Mucosa of descending colon (tissue), 3 donors: ENCODE measurements around the gene ESF1. TPM values are rescaled to one million over a fixed set of nuclear protein-coding genes. Genes with fewer than 3 reads are reported as not detected.

Source experiments
- ATAC-seq: fragments of 200-7000 bp; cut with Tn5 transposase; one replicate; pipeline ENCODE4 v1.9.1; 2020; ENCODE audit warnings: mild to moderate bottlenecking, moderate library complexity
- DNase-seq, 3 donors: peaks; one replicate each; pipeline ENCODE4 v3.0.0-alpha.2; 2020
- H3K36me3 ChIP-seq: fragments of 200-600 bp; one replicate; pipeline ENCODE4 v1.8.0; 2021; ENCODE audit warnings: low read depth, mild to moderate bottlenecking
- H3K4me1 ChIP-seq: fragments of 200-600 bp; one replicate; pipeline ENCODE4 v1.8.0; 2021; ENCODE audit warnings: low read depth, mild to moderate bottlenecking
- H3K4me3 ChIP-seq: fragments of 200-600 bp; one replicate; pipeline ENCODE4 v1.8.0; 2021; ENCODE audit warnings: mild to moderate bottlenecking
- H3K9me3 ChIP-seq: fragments of 200-600 bp; one replicate; pipeline ENCODE4 v1.8.0; 2021; ENCODE audit warnings: mild to moderate bottlenecking
- CTCF ChIP-seq: fragments of 200-600 bp; IDR thresholded peaks from one replicate; pipeline ENCODE4 v1.8.0; 2022; ENCODE audit warnings: antibody characterized with exemption, mild to moderate bottlenecking
- intact Hi-C, 2 donors: fragments of 100-400 bp; cut with DNase I in 1 of 2; cut with micrococcal nuclease in 1 of 2; formaldehyde crosslinking; loops; one replicate each; pipeline versions ENCODE4 v1.11.0 to v1.11.1; 2022; cut with DNase I, micrococcal nuclease
- total RNA-seq, 3 donors: library from RNA; stranded (reverse); fragmentation: NEBNext Ultra II Directional in 2 of 3; extraction: Animal tissue kit (Norgen Biotek cat#: 25700) in 2 of 3; gene quantifications; one replicate each; pipeline versions ENCODE4 v1.2.1 to v1.2.4, GENCODE V29; 2021 to 2023
- donor health status: DM: no; HTN: no; CAD: no; lungs with moderate emphysema.
- donor health status: DM: no; HTN: no; CAD: no.
- donor health status: DM: no; HTN: yes; CAD: no.

Gene ESF1
- total RNA-seq, 3 donors from 2014 or later, result 10.0 to 16.2 (median 10.9) TPM

GRCh38 chr20:13799040-13799439, 14.3 kb upstream of the ESF1 start:
- intact Hi-C loops, result no loop called here
- no peak for DNase-seq
- Histone ChIP-seq H3K36me3 (peaks cover 7% of the 10 kb centered on the region), H3K4me3 (no peak overlapping the region), H3K9me3 (no peaks in the 10 kb centered on the region), H3K4me1 (no peaks in the 10 kb centered on the region)
- no peak for TF ChIP-seq CTCF
- ATAC-seq, result no peak

GRCh38 chr20:13794667-13795066, 9.9 kb upstream of the ESF1 start:
- ATAC-seq (no peak), DNase-seq (no peak)
- intact Hi-C loops, result no loop called here
- peaks cover 7% of the 10 kb centered on the region for H3K36me3 ChIP-seq
- no peaks in the 10 kb centered on the region for H3K9me3 ChIP-seq
- H3K4me1 ChIP-seq, result no peaks in the 10 kb centered on the region
- H3K4me3 ChIP-seq, result no peak overlapping the region
- TF ChIP-seq CTCF, result no peak

GRCh38 chr20:13793001-13793400, 8.3 kb upstream of the ESF1 start:
- TF ChIP-seq CTCF, result no peak
- intact Hi-C loops, result no loop called here
- ATAC-seq (no peak), DNase-seq (no peak)
- no peak overlapping the region for H3K4me3 ChIP-seq
- peaks cover 7% of the 10 kb centered on the region for H3K36me3 ChIP-seq
- no peaks in the 10 kb centered on the region for H3K4me1 ChIP-seq
- no peaks in the 10 kb centered on the region for H3K9me3 ChIP-seq

- peaks cover 1% of the 10 kb centered on the region for H3K4me1 ChIP-seq
- intact Hi-C loops, result no loop called here
- H3K9me3 ChIP-seq, result no peaks in the 10 kb centered on the region
- peaks cover 7% of the 10 kb centered on the region for H3K36me3 ChIP-seq
- no peak for DNase-seq
- no peak for TF ChIP-seq CTCF
- no peak overlapping the region for H3K4me3 ChIP-seq
- ATAC-seq, result no peak
Observed at GRCh38 chr20:13791540-13792459, 7.1 kb upstream of the ESF1 start.

- intact Hi-C loops, result no loop called here
- no peaks in the 10 kb centered on the region for H3K9me3 ChIP-seq
- no peaks in the 10 kb centered on the region for H3K36me3 ChIP-seq
- no peak for ATAC-seq
- no peak overlapping the region for H3K4me3 ChIP-seq
- DNase-seq, result no peak
- peaks cover 10% of the 10 kb centered on the region for H3K4me1 ChIP-seq
- no peak for TF ChIP-seq CTCF
Observed at GRCh38 chr20:13790708-13791107, 6.0 kb upstream of the ESF1 start.
